Adrenal gland (tissue), 5 donors: ENCODE data around the gene NXPE1.

Source experiments
- POLR2A ChIP-seq, 2 donors: fragments of 450-650 bp; IDR thresholded peaks; one replicate each; pipeline ENCODE4 v1.6.1; 2017; ENCODE audit warnings: antibody characterized with exemption in 2 of 2, mild to moderate bottlenecking in 2 of 2, moderate library complexity in 1 of 2
- TF ChIP-seq, protein P1 (sequence below), 6 experiments: fragments of 450-650 bp in 4 of 6; fragments of 200-600 bp in 2 of 6; sonication (generic) in 1 of 6; IDR thresholded peaks; 1 replicate in 5 of 6; 2 replicates in 1 of 6; pipeline versions ENCODE4 v1.5.1 to v1.8.0; 2016 to 2021; ENCODE audit warnings: antibody characterized with exemption in 6 of 6, mild to moderate bottlenecking in 2 of 6, moderate library complexity in 1 of 6
- donor health status: DM: no; HTN: no; CAD: no.

DNA sequence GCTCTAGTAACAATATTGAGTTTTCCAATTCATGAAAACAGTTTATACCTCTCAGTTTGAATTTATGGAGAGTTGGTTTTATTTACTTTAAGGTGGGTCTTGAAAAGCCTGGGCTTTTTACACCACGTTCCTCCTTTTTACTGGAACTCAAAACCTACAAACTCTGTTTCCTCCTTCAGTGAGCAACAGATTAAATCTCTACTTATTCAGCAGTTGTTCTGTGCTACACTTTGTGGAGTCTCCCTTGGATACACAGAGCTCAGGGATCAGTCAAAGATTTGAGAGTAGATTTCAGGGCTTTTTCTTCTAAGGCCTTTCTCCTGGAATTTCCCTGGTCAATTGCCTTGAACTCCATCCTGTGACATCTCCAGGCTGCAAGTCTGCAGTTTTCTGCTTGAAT, 3.5 kb downstream of the NXPE1 start:
- TF ChIP-seq, protein P1, sequence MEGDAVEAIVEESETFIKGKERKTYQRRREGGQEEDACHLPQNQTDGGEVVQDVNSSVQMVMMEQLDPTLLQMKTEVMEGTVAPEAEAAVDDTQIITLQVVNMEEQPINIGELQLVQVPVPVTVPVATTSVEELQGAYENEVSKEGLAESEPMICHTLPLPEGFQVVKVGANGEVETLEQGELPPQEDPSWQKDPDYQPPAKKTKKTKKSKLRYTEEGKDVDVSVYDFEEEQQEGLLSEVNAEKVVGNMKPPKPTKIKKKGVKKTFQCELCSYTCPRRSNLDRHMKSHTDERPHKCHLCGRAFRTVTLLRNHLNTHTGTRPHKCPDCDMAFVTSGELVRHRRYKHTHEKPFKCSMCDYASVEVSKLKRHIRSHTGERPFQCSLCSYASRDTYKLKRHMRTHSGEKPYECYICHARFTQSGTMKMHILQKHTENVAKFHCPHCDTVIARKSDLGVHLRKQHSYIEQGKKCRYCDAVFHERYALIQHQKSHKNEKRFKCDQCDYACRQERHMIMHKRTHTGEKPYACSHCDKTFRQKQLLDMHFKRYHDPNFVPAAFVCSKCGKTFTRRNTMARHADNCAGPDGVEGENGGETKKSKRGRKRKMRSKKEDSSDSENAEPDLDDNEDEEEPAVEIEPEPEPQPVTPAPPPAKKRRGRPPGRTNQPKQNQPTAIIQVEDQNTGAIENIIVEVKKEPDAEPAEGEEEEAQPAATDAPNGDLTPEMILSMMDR (IDR thresholded peaks at IDR 0.05): no peak
- TF ChIP-seq POLR2A (IDR thresholded peaks at IDR 0.05): no peak
